ENCODE measurements around the gene CARMIL3.

- no peak for TF ChIP-seq CTCF (IDR thresholded peaks at IDR 0.05)
- no peak for TF ChIP-seq POLR2A (IDR thresholded peaks at IDR 0.05)
Measured at GRCh38 chr14:24032727-24033418, 18.9 kb upstream of the CARMIL3 start.

Measured in thyroid gland (tissue), 4 donors.